Measurements from ENCODE around the gene ATP2B2. TPM values are rescaled to one million over a fixed set of nuclear protein-coding genes. Genes with fewer than 3 reads are reported as not detected.

Gene ATP2B2
- total and polyA plus RNA-seq, 2 experiments from 2014 or later: 0.42 to 0.63 TPM

DNA sequence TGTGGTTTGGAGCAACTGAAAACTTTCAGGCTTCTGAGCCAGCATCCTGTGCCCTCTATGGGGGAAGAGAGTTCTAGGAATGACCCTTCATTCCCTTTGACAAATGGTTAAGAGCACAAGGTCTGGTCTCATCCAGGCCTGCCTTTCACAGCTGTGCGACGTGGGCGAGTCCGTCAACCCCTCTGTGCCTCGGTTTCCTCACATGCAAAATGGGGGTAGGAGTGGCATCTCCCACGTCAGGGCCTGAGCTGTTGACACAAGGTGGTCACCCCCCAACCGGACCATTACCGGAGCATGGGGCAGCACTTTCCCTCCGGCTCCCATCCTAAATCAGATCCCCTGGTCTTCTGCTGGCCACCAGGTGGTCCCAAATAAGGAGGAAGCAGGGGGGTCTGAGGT is 70.4 kb downstream of the ATP2B2 start:
- Histone ChIP-seq H3F3A (replicated peaks; ENCODE audit: low read depth) (no peaks in the 10 kb centered on the region), H4K20me1 (replicated peaks; ENCODE audit: insufficient read depth) (no peaks in the 10 kb centered on the region)
- TF ChIP-seq ZNF114 (CRISPR knock-in tag; IDR thresholded peaks at IDR 0.05): no peak
- no peak for TF ChIP-seq EZH2 (IDR thresholded peaks at IDR 0.05; ENCODE audit: low read depth, unreplicated experiment)
- no peak for TF ChIP-seq JUNB (IDR thresholded peaks at IDR 0.05; ENCODE audit: unreplicated experiment)
- TF ChIP-seq EZH2phosphoT487 (IDR thresholded peaks at IDR 0.05; ENCODE audit: unreplicated experiment): no peak
- TF ChIP-seq, protein P1, sequence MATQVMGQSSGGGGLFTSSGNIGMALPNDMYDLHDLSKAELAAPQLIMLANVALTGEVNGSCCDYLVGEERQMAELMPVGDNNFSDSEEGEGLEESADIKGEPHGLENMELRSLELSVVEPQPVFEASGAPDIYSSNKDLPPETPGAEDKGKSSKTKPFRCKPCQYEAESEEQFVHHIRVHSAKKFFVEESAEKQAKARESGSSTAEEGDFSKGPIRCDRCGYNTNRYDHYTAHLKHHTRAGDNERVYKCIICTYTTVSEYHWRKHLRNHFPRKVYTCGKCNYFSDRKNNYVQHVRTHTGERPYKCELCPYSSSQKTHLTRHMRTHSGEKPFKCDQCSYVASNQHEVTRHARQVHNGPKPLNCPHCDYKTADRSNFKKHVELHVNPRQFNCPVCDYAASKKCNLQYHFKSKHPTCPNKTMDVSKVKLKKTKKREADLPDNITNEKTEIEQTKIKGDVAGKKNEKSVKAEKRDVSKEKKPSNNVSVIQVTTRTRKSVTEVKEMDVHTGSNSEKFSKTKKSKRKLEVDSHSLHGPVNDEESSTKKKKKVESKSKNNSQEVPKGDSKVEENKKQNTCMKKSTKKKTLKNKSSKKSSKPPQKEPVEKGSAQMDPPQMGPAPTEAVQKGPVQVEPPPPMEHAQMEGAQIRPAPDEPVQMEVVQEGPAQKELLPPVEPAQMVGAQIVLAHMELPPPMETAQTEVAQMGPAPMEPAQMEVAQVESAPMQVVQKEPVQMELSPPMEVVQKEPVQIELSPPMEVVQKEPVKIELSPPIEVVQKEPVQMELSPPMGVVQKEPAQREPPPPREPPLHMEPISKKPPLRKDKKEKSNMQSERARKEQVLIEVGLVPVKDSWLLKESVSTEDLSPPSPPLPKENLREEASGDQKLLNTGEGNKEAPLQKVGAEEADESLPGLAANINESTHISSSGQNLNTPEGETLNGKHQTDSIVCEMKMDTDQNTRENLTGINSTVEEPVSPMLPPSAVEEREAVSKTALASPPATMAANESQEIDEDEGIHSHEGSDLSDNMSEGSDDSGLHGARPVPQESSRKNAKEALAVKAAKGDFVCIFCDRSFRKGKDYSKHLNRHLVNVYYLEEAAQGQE (IDR thresholded peaks at IDR 0.05; ENCODE audit: unreplicated experiment): no peak
- TF ChIP-seq NANOG (IDR thresholded peaks at IDR 0.05; ENCODE audit: borderline replicate concordance): no peak
- TF ChIP-seq, protein P2, sequence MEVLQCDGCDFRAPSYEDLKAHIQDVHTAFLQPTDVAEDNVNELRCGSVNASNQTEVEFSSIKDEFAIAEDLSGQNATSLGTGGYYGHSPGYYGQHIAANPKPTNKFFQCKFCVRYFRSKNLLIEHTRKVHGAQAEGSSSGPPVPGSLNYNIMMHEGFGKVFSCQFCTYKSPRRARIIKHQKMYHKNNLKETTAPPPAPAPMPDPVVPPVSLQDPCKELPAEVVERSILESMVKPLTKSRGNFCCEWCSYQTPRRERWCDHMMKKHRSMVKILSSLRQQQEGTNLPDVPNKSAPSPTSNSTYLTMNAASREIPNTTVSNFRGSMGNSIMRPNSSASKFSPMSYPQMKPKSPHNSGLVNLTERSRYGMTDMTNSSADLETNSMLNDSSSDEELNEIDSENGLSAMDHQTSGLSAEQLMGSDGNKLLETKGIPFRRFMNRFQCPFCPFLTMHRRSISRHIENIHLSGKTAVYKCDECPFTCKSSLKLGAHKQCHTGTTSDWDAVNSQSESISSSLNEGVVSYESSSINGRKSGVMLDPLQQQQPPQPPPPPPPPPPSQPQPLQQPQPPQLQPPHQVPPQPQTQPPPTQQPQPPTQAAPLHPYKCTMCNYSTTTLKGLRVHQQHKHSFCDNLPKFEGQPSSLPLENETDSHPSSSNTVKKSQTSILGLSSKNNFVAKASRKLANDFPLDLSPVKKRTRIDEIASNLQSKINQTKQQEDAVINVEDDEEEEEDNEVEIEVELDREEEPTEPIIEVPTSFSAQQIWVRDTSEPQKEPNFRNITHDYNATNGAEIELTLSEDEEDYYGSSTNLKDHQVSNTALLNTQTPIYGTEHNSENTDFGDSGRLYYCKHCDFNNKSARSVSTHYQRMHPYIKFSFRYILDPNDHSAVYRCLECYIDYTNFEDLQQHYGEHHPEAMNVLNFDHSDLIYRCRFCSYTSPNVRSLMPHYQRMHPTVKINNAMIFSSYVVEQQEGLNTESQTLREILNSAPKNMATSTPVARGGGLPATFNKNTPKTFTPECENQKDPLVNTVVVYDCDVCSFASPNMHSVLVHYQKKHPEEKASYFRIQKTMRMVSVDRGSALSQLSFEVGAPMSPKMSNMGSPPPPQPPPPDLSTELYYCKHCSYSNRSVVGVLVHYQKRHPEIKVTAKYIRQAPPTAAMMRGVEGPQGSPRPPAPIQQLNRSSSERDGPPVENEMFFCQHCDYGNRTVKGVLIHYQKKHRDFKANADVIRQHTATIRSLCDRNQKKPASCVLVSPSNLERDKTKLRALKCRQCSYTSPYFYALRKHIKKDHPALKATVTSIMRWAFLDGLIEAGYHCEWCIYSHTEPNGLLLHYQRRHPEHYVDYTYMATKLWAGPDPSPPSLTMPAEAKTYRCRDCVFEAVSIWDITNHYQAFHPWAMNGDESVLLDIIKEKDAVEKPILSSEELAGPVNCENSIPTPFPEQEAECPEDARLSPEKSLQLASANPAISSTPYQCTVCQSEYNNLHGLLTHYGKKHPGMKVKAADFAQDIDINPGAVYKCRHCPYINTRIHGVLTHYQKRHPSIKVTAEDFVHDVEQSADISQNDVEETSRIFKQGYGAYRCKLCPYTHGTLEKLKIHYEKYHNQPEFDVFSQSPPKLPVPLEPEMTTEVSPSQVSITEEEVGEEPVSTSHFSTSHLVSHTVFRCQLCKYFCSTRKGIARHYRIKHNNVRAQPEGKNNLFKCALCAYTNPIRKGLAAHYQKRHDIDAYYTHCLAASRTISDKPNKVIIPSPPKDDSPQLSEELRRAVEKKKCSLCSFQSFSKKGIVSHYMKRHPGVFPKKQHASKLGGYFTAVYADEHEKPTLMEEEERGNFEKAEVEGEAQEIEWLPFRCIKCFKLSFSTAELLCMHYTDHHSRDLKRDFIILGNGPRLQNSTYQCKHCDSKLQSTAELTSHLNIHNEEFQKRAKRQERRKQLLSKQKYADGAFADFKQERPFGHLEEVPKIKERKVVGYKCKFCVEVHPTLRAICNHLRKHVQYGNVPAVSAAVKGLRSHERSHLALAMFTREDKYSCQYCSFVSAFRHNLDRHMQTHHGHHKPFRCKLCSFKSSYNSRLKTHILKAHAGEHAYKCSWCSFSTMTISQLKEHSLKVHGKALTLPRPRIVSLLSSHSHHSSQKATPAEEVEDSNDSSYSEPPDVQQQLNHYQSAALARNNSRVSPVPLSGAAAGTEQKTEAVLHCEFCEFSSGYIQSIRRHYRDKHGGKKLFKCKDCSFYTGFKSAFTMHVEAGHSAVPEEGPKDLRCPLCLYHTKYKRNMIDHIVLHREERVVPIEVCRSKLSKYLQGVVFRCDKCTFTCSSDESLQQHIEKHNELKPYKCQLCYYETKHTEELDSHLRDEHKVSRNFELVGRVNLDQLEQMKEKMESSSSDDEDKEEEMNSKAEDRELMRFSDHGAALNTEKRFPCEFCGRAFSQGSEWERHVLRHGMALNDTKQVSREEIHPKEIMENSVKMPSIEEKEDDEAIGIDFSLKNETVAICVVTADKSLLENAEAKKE (CRISPR knock-in tag; IDR thresholded peaks at IDR 0.05): no peak
- TF ChIP-seq, protein P3, sequence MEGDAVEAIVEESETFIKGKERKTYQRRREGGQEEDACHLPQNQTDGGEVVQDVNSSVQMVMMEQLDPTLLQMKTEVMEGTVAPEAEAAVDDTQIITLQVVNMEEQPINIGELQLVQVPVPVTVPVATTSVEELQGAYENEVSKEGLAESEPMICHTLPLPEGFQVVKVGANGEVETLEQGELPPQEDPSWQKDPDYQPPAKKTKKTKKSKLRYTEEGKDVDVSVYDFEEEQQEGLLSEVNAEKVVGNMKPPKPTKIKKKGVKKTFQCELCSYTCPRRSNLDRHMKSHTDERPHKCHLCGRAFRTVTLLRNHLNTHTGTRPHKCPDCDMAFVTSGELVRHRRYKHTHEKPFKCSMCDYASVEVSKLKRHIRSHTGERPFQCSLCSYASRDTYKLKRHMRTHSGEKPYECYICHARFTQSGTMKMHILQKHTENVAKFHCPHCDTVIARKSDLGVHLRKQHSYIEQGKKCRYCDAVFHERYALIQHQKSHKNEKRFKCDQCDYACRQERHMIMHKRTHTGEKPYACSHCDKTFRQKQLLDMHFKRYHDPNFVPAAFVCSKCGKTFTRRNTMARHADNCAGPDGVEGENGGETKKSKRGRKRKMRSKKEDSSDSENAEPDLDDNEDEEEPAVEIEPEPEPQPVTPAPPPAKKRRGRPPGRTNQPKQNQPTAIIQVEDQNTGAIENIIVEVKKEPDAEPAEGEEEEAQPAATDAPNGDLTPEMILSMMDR (conservative IDR thresholded peaks at IDR 0.05; ENCODE audit: low read depth in 2 of 2): no peak
- no peak for TF ChIP-seq CREB1 (CRISPR knock-in tag; IDR thresholded peaks at IDR 0.05; ENCODE audit: low read depth)
- TF ChIP-seq, protein P4, sequence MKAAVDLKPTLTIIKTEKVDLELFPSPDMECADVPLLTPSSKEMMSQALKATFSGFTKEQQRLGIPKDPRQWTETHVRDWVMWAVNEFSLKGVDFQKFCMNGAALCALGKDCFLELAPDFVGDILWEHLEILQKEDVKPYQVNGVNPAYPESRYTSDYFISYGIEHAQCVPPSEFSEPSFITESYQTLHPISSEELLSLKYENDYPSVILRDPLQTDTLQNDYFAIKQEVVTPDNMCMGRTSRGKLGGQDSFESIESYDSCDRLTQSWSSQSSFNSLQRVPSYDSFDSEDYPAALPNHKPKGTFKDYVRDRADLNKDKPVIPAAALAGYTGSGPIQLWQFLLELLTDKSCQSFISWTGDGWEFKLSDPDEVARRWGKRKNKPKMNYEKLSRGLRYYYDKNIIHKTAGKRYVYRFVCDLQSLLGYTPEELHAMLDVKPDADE (IDR thresholded peaks at IDR 0.05): no peak
- no peak for TF ChIP-seq STAT1 (IDR thresholded peaks at IDR 0.05; ENCODE audit: unreplicated experiment)
- no peak for TF ChIP-seq ZNF331 (CRISPR knock-in tag; IDR thresholded peaks at IDR 0.05; ENCODE audit: low read depth)
- TF ChIP-seq POLR2AphosphoS5 (IDR thresholded peaks at IDR 0.05; ENCODE audit: low read depth): no peak

More for the DNA sequence above, 70.4 kb downstream of the ATP2B2 start:
- no peak for DNase-seq (ENCODE audit: low spot score)
- H3K27ac Mint-ChIP-seq: no peak overlapping the region
- Histone ChIP-seq H3K4me3 (no peak overlapping the region), H3K27me3 (ENCODE audit: insufficient read depth) (no peaks in the 10 kb centered on the region), H2AFZ (no peak overlapping the region), H3K79me2 (replicated peaks; ENCODE audit: insufficient read depth) (no peaks in the 10 kb centered on the region), H3K4me1 (ENCODE audit: insufficient read depth) (no peaks in the 10 kb centered on the region), H3K4me2 (no peak overlapping the region), H3K27ac (ENCODE audit: low read depth) (no peak overlapping the region), H3K9me2 (ENCODE audit: insufficient read depth) (no peaks in the 10 kb centered on the region), H3K36me3 (ENCODE audit: insufficient read depth) (no peaks in the 10 kb centered on the region)
- no peak for ATAC-seq
- no peak overlapping the region for H3K4me3 Mint-ChIP-seq
- no peaks in the 10 kb centered on the region for H3K4me1 Mint-ChIP-seq
- H3K27me3 Mint-ChIP-seq (ENCODE audit: insufficient read depth, low read depth, poor library complexity): no peaks in the 10 kb centered on the region
- H3K36me3 Mint-ChIP-seq (ENCODE audit: low read depth): no peaks in the 10 kb centered on the region
- no peaks in the 10 kb centered on the region for H3K9me3 Mint-ChIP-seq

Measured in GM23338 (cell line).